HepG2 (cell line): ENCODE data around the gene TPRX1. TPM values are rescaled to one million over a fixed set of nuclear protein-coding genes. Genes with fewer than 3 reads are reported as not detected.

Experiments
- AHDC1 ChIP-seq: sonication (generic); formaldehyde crosslinking; IDR thresholded peaks from 2 replicates; pipeline ENCODE4 v1.5.1; 2020; ENCODE audit warnings: mild to moderate bottlenecking, missing genetic modification reagents, borderline replicate concordance
- ASH2L ChIP-seq: fragments of 300-600, 200-600 bp; sonication (generic); IDR thresholded peaks from 2 replicates; pipeline ENCODE4 v1.7.0; 2017; ENCODE audit warnings: low read depth, mild to moderate bottlenecking, moderate library complexity, mixed read lengths, low read length; ENCODE audit not compliant: insufficient read length
- ATF3 ChIP-seq: sonication (generic); formaldehyde crosslinking; IDR thresholded peaks from 2 replicates; pipeline ENCODE4 v1.4.0; 2020; ENCODE audit warnings: missing genetic modification reagents
- BCL3 ChIP-seq: sonication (generic); formaldehyde crosslinking; IDR thresholded peaks from 2 replicates; pipeline ENCODE4 v1.5.1; 2020; ENCODE audit warnings: mild to moderate bottlenecking, missing genetic modification reagents, moderate library complexity
- CBX1 ChIP-seq: IDR thresholded peaks from one replicate; pipeline ENCODE4 v1.6.1; 2016; ENCODE audit warnings: antibody characterized with exemption, low read depth
- CC2D1A ChIP-seq: sonication (generic); formaldehyde crosslinking; IDR thresholded peaks from 2 replicates; pipeline ENCODE4 v1.8.1; 2023; ENCODE audit warnings: mild to moderate bottlenecking, missing genetic modification reagents
- CENPX ChIP-seq: sonication (generic); formaldehyde crosslinking; IDR thresholded peaks from 2 replicates; pipeline ENCODE4 v1.9.0; 2021; ENCODE audit warnings: mild to moderate bottlenecking, missing genetic modification reagents, moderate library complexity
- FOXK1 ChIP-seq: sonication (generic); formaldehyde crosslinking; IDR thresholded peaks from 2 replicates; pipeline ENCODE4 v1.4.0; 2020; ENCODE audit warnings: low read depth, missing genetic modification reagents, borderline replicate concordance
- GRHL1 ChIP-seq: sonication (generic); formaldehyde crosslinking; conservative IDR thresholded peaks from 2 replicates; pipeline ENCODE4 v1.8.0; 2022; ENCODE audit warnings: missing genetic modification reagents
- LRRFIP1 ChIP-seq: sonication (generic); formaldehyde crosslinking; conservative IDR thresholded peaks from 2 replicates; pipeline ENCODE4 v1.4.0; 2020; ENCODE audit warnings: missing genetic modification reagents
- MAFK ChIP-seq, 2 experiments: IDR thresholded peaks in 1 of 2; conservative IDR thresholded peaks in 1 of 2; 2 replicates each; pipeline ENCODE4 v1.6.1; 2011; ENCODE audit warnings: improper control_type of control experiment in 2 of 2, low read length in 2 of 2
- MXD1 ChIP-seq: sonication (generic); formaldehyde crosslinking; IDR thresholded peaks from 2 replicates; pipeline ENCODE4 v1.4.0; 2020; ENCODE audit warnings: mild to moderate bottlenecking, missing genetic modification reagents
- MYC ChIP-seq: sonication (generic); formaldehyde crosslinking; IDR thresholded peaks from 2 replicates; pipeline ENCODE4 v1.9.0; 2021; ENCODE audit warnings: missing genetic modification reagents, borderline replicate concordance
- SUZ12 ChIP-seq: fragments of 150-350 bp; IDR thresholded peaks from 2 replicates; pipeline ENCODE4 v1.6.1; 2014; ENCODE audit warnings: low read depth, low read length
- ZNF563 ChIP-seq: sonication (generic); formaldehyde crosslinking; IDR thresholded peaks from 2 replicates; pipeline ENCODE4 v1.8.0; 2022; ENCODE audit warnings: mild to moderate bottlenecking, moderate library complexity, missing genetic modification reagents
- ZNF598 ChIP-seq: sonication (generic); formaldehyde crosslinking; IDR thresholded peaks from 2 replicates; pipeline ENCODE4 v1.5.1; 2020; ENCODE audit warnings: mild to moderate bottlenecking, missing genetic modification reagents, borderline replicate concordance
- polyA plus RNA-seq, 8 experiments: library from polyadenylated mRNA; depleted of rRNA in 3 of 8; stranded (reverse) in 7 of 8; unstranded in 1 of 8; fragments of >200 nt; fragmentation: Illumina TruSeq in 4 of 8; extraction: Trizol in 4 of 8; gene quantifications; 2 replicates each; pipeline versions ENCODE4 v1.2.1 to v1.2.3, GENCODE V29; 2011 to 2016; ENCODE audit warnings: low read depth in 4 of 8, missing spikeins in 1 of 8, mixed read lengths in 1 of 8; ENCODE audit not compliant: insufficient read depth in 1 of 8
- total RNA-seq, 5 experiments: library from RNA; depleted of rRNA; stranded (reverse); fragments of >200 nt; fragmentation: Illumina TruSeq; extraction: Trizol; gene quantifications; 2 replicates each; pipeline ENCODE4 v1.2.3, GENCODE V29; 2016; ENCODE audit warnings: low read depth in 1 of 5

TPRX1 gene
- total and polyA plus RNA-seq, 2 of the 13 experiments (the other 11 are each of a cell fraction or from before 2014, with no cell fraction given), result not detected

GRCh38 chr19:47765523-47766358 lies 38.6 kb downstream of the TPRX1 start (continued):
- TF ChIP-seq MXD1 (CRISPR knock-in tag) (no peak), GRHL1 (CRISPR knock-in tag) (no peak), FOXK1 (CRISPR knock-in tag) (no peak), ATF3 (CRISPR knock-in tag) (no peak), ZNF563 (CRISPR knock-in tag) (0 out of 2 replicates have a peak, but pooled peaks have one; percentile 29), CC2D1A (no peak), CENPX (no peak), ZNF598 (CRISPR knock-in tag) (no peak), AHDC1 (CRISPR knock-in tag) (no peak), ASH2L (no peak), CBX1 (no peak), BCL3 (CRISPR knock-in tag) (no peak), SUZ12 (no peak), LRRFIP1 (CRISPR knock-in tag) (no peak), MAFK (conservative IDR thresholded peaks at IDR 0.05 in 1 of 2, IDR thresholded peaks at IDR 0.05 in 1 of 2; ENCODE audit: low read length in 2 of 2) (no peak), MYC (peak; percentile 34; the same call in 1 of the 2 replicates)
